DND-41 (cell line): ENCODE results near the gene OVCH1.

Experiments
- ATAC-seq: fragments of 200-7000 bp; cut with Tn5 transposase; 3 replicates; pipeline ENCODE4 v1.9.1; 2021; ENCODE audit warnings: low read depth; ENCODE audit not compliant: insufficient read depth
- DNase-seq: peaks from one replicate; pipeline ENCODE4 v3.0.0-alpha.2; 2020
- H2AFZ ChIP-seq: 2 replicates; pipeline ENCODE4 v1.6.0; 2012; ENCODE audit warnings: low read depth, low read length
- H3K27ac ChIP-seq: 2 replicates; pipeline ENCODE4 v1.5.1; 2012; ENCODE audit warnings: low read length, inconsistent platforms
- H3K27me3 ChIP-seq: fragments of 200-600 bp; sonication (generic); 2 replicates; pipeline ENCODE4 v1.6.0; 2012; ENCODE audit warnings: low read length, mild to moderate bottlenecking, inconsistent platforms; ENCODE audit not compliant: insufficient read depth, poor library complexity
- H3K36me3 ChIP-seq: 2 replicates; pipeline ENCODE4 v1.5.1; 2012; ENCODE audit warnings: low read length, inconsistent platforms; ENCODE audit not compliant: insufficient read depth
- H3K4me1 ChIP-seq: 2 replicates; pipeline ENCODE4 v1.5.1; 2012; ENCODE audit warnings: mild to moderate bottlenecking, low read length; ENCODE audit not compliant: insufficient read depth
- H3K4me2 ChIP-seq: 2 replicates; pipeline ENCODE4 v1.6.0; 2012; ENCODE audit warnings: mild to moderate bottlenecking, moderate library complexity, low read length, inconsistent platforms; ENCODE audit not compliant: insufficient read depth
- H3K4me3 ChIP-seq, 2 experiments: fragments of 200-600 bp in 1 of 2; shearing (Covaris generic) in 1 of 2; 2 replicates each; pipeline ENCODE4 v1.5.1; 2012 to 2016; ENCODE audit warnings: inconsistent platforms in 2 of 2, low read length in 2 of 2, mild to moderate bottlenecking in 2 of 2, low read depth in 1 of 2, moderate library complexity in 1 of 2
- H3K79me2 ChIP-seq: 2 replicates; pipeline ENCODE4 v1.6.0; 2012; ENCODE audit warnings: low read length, inconsistent platforms; ENCODE audit not compliant: insufficient read depth
- H3K9ac ChIP-seq: 2 replicates; pipeline ENCODE4 v1.6.0; 2012; ENCODE audit warnings: low read depth, mild to moderate bottlenecking, inconsistent platforms, low read length, moderate library complexity
- H3K9me3 ChIP-seq: 2 replicates; pipeline ENCODE4 v1.5.1; 2012; ENCODE audit warnings: low read length, moderate library complexity, mild to moderate bottlenecking, inconsistent platforms; ENCODE audit not compliant: insufficient read depth, severe bottlenecking
- H4K20me1 ChIP-seq: 2 replicates; pipeline ENCODE4 v1.6.0; 2012; ENCODE audit warnings: low read length; ENCODE audit not compliant: insufficient read depth
- EZH2 ChIP-seq: IDR thresholded peaks from 3 replicates; pipeline ENCODE4 v1.6.1; 2012; ENCODE audit warnings: borderline replicate concordance, low read depth, mild to moderate bottlenecking, moderate library complexity, low read length, inconsistent platforms; ENCODE audit not compliant: severe bottlenecking
- TF ChIP-seq, protein P1 (sequence below): IDR thresholded peaks from 2 replicates; pipeline ENCODE4 v1.5.1; 2012; ENCODE audit warnings: borderline replicate concordance, low read length, moderate library complexity, mild to moderate bottlenecking; ENCODE audit not compliant: poor library complexity, severe bottlenecking; ENCODE audit errors: extremely low read depth

OVCH1 gene

DNA sequence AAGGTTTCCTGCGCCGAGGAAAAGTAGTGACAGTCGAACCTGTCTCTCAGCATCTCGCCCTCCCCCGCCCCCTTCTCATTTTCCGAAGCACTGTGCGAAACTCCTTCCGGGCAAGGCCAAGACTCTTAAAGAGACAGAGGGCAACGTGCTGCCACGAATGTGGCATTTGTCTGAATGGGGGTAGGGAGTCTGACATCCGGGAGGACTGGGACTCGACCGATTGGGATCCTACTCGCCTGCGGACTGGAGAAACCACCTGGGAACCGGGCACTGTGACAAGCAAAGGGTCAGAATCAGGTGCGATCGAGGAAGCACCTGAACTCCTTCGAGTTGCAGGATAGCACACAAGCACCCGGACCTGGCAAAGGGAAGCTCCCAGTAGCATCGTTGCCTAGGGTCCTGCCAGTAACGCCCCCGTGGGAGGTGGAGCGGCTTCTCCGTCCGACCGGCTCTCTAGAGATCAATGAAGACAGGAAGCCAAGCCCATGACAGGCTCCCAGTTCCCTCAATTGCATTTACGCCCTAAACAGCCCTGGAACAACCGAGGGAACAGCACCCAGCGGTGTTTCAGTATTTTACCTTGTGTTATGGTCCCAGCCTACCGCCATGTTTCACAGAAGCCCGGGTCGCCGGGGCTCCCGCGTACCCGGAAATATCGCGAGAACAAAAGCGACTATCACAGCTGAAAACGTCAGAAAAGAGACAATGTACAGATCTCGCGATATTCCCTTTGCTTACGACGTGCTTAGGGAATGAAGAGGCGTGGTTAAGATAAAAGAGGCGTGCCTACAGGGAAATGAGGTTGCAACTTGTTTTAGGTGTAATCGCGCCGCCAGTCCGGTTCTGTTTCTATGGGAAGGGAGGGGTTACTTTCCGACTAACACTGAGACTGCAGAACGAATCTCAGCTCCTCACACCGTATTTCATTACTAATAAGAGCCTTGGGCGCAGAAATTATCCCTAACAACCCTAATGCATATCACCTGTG is 116.7 kb downstream of the OVCH1 start, which contains the start of gene ERGIC2:
ERGIC2 (minus strand) TSS at position 637 of the 988 bp plus-strand sequence. CDS start 9,539 bp downstream, outside the sequence.
- Histone ChIP-seq H3K9me3 (no peaks in the 10 kb centered on the region), H3K27me3 (no peaks in the 10 kb centered on the region), H3K4me2 (peak within 1 kb of the TSS; percentile 70), H3K79me2 (peaks cover 51% of the 10 kb centered on the region), H3K9ac (peak within 1 kb of the TSS; percentile 76), H3K4me3 (peak within 1 kb of the TSS; percentile 46 to 73; a peak in 3 of 4 replicates), H3K36me3 (peaks cover 14% of the 10 kb centered on the region), H3K27ac (peak within 1 kb of the TSS; percentile 90), H3K4me1 (peaks cover 26% of the 10 kb centered on the region), H4K20me1 (peaks cover 19% of the 10 kb centered on the region; the same call in 1 of the 2 replicates), H2AFZ (peak within 1 kb of the TSS; percentile 80)
- no peak for TF ChIP-seq EZH2
- TF ChIP-seq, protein P1, sequence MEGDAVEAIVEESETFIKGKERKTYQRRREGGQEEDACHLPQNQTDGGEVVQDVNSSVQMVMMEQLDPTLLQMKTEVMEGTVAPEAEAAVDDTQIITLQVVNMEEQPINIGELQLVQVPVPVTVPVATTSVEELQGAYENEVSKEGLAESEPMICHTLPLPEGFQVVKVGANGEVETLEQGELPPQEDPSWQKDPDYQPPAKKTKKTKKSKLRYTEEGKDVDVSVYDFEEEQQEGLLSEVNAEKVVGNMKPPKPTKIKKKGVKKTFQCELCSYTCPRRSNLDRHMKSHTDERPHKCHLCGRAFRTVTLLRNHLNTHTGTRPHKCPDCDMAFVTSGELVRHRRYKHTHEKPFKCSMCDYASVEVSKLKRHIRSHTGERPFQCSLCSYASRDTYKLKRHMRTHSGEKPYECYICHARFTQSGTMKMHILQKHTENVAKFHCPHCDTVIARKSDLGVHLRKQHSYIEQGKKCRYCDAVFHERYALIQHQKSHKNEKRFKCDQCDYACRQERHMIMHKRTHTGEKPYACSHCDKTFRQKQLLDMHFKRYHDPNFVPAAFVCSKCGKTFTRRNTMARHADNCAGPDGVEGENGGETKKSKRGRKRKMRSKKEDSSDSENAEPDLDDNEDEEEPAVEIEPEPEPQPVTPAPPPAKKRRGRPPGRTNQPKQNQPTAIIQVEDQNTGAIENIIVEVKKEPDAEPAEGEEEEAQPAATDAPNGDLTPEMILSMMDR: no peak
- ATAC-seq (peak; percentile 90), DNase-seq (peak; percentile 93)
